Omental fat pad (tissue), 4 donors: ENCODE measurements around the gene WDR4. TPM values are rescaled to one million over a fixed set of nuclear protein-coding genes. Genes with fewer than 3 reads are reported as not detected.
A peak's percentile ranks its signal among the peaks of the same experiment; 100 is the strongest.
"Not testable (repeated sequence)": the region's sequence is repeated elsewhere in the genome, so short reads cannot be mapped to it uniquely, and the experiment has no call there.

Experiments used
- ATAC-seq: fragments of 150-250 bp; one replicate; pipeline ENCODE4 v1.9.1; 2016; ENCODE audit warnings: mild to moderate bottlenecking, moderate library complexity; ENCODE audit not compliant: low FRiP score
- DNase-seq: peaks from one replicate; pipeline ENCODE4 v3.0.0-alpha.2; 2019; ENCODE audit warnings: low spot score
- total RNA-seq, 4 donors: library from RNA; depleted of rRNA; stranded (reverse); fragments of >200 nt; gene quantifications; one replicate each; pipeline ENCODE4 v1.1.0, GENCODE V29; 2016
- TF ChIP-seq, protein P1 (sequence below), 3 donors: fragments of 450-650 bp; IDR thresholded peaks; one replicate each; pipeline ENCODE4 v1.5.1; 2016 to 2017; ENCODE audit warnings: antibody characterized with exemption in 3 of 3, mild to moderate bottlenecking in 3 of 3, moderate library complexity in 2 of 3

WDR4 gene
- total RNA-seq, 4 donors from 2014 or later = 8.5 to 28.3 (median 13.6) TPM

DNA sequence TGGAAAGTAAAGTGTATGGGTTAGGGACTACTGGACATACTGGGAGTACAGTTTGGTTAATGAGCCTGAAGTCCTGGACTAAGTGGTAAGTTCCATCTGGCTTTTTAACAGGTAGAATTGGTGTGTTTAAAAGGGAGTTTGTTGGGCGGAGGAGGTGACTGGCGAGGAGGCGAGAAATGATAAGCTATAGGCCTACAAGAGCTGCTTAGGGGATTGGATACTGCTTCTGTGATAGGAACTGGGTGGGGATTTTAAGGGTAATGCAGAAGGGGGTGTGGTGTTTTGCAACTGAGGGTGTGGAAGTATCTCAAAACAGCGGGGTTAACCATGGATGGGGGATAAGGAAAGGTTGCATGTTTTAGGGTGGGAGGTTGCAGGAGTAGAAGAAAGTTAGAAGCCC lies 42.6 kb upstream of the WDR4 start:
- no peak for ATAC-seq
- TF ChIP-seq, protein P1, sequence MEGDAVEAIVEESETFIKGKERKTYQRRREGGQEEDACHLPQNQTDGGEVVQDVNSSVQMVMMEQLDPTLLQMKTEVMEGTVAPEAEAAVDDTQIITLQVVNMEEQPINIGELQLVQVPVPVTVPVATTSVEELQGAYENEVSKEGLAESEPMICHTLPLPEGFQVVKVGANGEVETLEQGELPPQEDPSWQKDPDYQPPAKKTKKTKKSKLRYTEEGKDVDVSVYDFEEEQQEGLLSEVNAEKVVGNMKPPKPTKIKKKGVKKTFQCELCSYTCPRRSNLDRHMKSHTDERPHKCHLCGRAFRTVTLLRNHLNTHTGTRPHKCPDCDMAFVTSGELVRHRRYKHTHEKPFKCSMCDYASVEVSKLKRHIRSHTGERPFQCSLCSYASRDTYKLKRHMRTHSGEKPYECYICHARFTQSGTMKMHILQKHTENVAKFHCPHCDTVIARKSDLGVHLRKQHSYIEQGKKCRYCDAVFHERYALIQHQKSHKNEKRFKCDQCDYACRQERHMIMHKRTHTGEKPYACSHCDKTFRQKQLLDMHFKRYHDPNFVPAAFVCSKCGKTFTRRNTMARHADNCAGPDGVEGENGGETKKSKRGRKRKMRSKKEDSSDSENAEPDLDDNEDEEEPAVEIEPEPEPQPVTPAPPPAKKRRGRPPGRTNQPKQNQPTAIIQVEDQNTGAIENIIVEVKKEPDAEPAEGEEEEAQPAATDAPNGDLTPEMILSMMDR (IDR thresholded peaks at IDR 0.05) = no peak

DNA sequence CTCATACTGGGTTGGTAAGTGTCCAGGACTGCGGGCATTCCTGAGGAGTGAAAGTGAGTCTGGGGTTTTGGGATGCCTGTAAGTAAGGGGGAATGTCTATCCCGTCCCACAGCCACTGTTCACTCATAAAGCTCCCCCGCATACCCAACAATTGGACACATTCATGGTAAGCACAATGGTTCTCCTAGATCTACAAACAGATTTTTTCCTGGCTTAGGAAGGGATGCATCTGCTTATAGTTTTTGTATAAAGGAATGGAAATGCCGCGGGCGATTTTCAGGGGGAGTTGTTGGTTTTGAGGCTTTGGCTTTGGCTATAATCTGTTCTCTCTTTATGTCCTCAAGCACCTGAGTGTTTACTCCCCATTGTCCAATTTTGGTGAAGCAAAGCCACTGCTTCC lies 39.0 kb upstream of the WDR4 start:
- no peak for ATAC-seq
- TF ChIP-seq, protein P1 (IDR thresholded peaks at IDR 0.05) = no peak
- DNase-seq = no peak

More for the DNA sequence above, 42.6 kb upstream of the WDR4 start:
- DNase-seq = no peak

DNA sequence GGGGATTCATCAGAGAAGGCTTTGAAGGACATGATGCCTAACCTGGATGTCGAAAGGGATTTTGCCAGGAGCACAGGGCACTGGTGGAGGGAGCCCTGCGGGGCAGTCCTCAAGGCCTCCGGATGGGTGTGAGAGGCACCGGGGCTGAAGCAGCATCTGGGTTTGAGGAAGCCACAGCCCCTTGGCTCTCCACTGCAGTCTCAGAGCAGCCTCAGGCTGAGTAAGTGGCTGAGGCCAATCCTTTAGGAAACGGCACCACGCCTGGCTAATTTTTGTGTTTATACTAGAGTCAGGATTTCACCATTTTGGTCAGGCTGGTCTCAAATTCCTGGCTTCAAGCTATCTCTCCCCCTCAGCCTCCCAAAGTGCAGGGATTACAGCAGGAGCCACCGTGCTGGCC lies 34.1 kb upstream of the WDR4 start:
- TF ChIP-seq, protein P1 (IDR thresholded peaks at IDR 0.05) = no peak
- DNase-seq (no peak), ATAC-seq (peak; percentile 19)

DNA sequence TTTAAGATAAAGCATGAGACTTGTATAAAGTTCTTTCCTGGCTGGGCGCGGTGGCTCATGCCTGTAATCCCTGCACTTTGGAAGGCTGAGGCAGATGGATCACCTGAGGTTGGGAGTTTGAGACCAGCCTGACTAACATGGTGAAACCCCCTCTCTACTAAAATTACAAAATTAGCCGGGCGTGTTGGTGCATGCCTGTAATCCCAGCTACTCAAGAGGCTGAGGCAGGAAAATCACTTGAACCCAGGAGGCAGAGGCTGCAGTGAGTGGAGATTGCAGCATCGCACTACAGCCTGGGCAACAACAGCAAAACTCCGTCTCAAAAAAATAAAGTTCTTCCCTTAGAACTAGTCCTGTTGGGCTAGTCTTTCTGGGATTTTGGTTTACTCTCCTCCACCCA lies 32.6 kb upstream of the WDR4 start:
- not testable (repeated sequence) for DNase-seq, ATAC-seq

DNA sequence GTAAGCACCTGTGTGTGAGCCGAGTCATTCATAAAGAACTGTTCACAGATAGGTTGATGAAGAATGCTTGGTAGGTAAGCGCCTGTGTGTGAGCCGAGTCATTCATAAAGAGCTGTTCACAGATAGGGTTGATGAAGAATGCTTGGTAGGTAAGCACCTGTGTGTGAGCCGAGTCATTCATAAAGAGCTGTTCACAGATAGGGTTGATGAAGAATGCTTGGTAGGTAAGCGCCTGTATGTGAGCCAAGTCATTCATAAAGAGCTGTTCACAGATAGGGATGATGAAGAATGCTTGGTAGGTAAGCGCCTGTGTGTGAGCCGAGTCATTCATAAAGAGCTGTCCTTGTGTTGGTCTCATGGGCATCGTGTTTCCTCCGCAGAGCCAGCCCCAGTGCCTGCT lies 29.1 kb upstream of the WDR4 start:
- ATAC-seq, DNase-seq: not testable (repeated sequence)

DNA sequence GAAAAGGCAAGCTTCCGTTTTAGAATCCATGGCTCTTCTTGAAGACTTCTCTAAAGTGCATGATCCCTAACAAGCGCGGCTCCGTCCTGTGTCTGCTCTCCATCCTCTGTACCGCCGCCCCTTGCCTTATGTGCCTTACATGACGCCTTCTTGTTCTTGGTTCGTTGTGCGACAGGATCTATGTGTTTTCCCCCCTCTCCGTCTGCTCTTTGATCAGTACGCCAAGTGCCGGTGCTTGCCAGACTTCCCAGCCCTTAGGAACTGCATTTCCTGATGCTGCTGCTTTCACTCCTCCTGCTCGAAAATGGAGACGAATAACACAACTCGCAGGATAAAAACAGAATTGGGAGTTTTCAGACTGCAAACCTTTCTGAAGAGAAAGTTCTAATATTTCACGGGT lies 26.9 kb upstream of the WDR4 start:
- ATAC-seq = no peak
- no peak for DNase-seq
- TF ChIP-seq, protein P1 (IDR thresholded peaks at IDR 0.05) = no peak

DNA sequence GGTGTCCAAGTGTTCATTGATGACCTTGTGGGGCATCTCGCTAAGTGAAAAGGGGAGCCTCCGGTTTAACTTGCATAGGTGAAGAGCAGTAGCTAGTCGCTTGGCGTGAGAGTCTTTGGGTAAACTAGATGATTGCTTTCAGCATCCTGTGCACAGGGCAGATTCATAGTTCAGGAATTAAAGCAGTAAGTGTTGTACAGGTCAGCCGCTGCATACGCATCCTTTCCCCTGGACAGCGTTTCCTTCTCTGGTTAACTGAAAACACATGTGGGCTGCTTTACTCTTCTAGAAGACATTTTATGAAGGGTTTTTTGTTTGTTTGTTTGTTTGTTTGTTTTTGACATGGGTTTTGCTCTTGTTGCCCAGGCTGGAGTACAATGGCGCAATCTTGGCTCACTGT lies 25.9 kb upstream of the WDR4 start:
- ATAC-seq = no peak
- TF ChIP-seq, protein P1 (IDR thresholded peaks at IDR 0.05) = no peak
- no peak for DNase-seq

DNA sequence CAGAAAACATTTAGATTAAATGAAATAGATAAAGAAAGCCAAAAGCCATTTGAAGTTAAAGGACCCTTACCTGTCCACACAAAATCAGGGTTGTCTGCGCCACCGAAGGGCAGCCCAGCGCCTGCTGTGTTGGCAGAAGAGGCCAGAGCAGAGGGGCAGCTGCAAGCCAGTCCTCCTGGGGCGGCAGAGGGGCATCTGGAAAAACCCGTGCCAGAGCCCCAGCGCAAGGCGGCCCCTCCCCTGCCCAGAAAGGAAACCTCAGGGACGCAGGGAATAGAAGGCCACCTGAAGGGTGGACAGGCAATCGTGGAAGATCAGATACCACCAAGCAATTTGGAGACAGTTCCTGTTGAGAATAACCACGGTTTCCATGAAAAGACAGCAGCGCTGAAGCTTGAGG lies 24.5 kb upstream of the WDR4 start:
- no peak for DNase-seq
- TF ChIP-seq, protein P1 (IDR thresholded peaks at IDR 0.05) = no peak
- no peak for ATAC-seq
